Keratinocyte (primary cell): ENCODE measurements around the gene SOX18. TPM values are rescaled to one million over a fixed set of nuclear protein-coding genes. Genes with fewer than 3 reads are reported as not detected.
"Not testable (repeated sequence)": the region's sequence is repeated elsewhere in the genome, so short reads cannot be mapped to it uniquely, and the experiment has no call there.

Experiments used
- DNase-seq: peaks from one replicate; pipeline ENCODE4 v3.0.0-alpha.2; 2011; ENCODE audit warnings: low read depth, missing footprints, low spot score
- FAIRE-seq: peaks from 2 replicates; lab custom pipeline; 2011; peaks lifted over from hg19 to GRCh38; lab: Jason Lieb, UNC
- H2AFZ ChIP-seq: 2 replicates; pipeline ENCODE4 v1.6.0; 2012; ENCODE audit warnings: low read length, control low read depth, inconsistent platforms; ENCODE audit not compliant: control insufficient read depth
- H3K27ac ChIP-seq: 2 replicates; pipeline ENCODE4 v1.5.1; 2011; ENCODE audit warnings: low read length; ENCODE audit not compliant: control insufficient read depth, insufficient read depth
- H3K27me3 ChIP-seq: 3 replicates; pipeline ENCODE4 v1.6.0; 2011; ENCODE audit warnings: low read length; ENCODE audit not compliant: control insufficient read depth, insufficient read depth; ENCODE audit errors: extremely low read depth
- H3K36me3 ChIP-seq, 2 experiments: 2 replicates in 1 of 2; 3 replicates in 1 of 2; pipeline ENCODE4 v1.5.1; 2011; ENCODE audit warnings: low read length in 2 of 2, mild to moderate bottlenecking in 1 of 2; ENCODE audit not compliant: control insufficient read depth in 2 of 2, insufficient read depth in 2 of 2; ENCODE audit errors: extremely low read depth in 1 of 2
- H3K4me1 ChIP-seq: 3 replicates; pipeline ENCODE4 v1.5.1; 2011; ENCODE audit warnings: low read length; ENCODE audit not compliant: control insufficient read depth, insufficient read depth; ENCODE audit errors: extremely low read depth
- H3K4me2 ChIP-seq: 3 replicates; pipeline ENCODE4 v1.6.0; 2011; ENCODE audit warnings: low read depth, low read length; ENCODE audit not compliant: control insufficient read depth, insufficient read depth; ENCODE audit errors: extremely low read depth
- H3K4me3 ChIP-seq, 3 experiments: fragments of 200-600 bp in 1 of 3; sonication (generic) in 1 of 3; 2 replicates in 2 of 3; 3 replicates in 1 of 3; pipeline ENCODE4 v1.5.1; 2011 to 2016; ENCODE audit warnings: low read length in 3 of 3, mild to moderate bottlenecking in 3 of 3, control low read depth in 2 of 3, inconsistent platforms in 1 of 3, low read depth in 1 of 3, mixed read lengths in 1 of 3, mixed run types in 1 of 3, moderate library complexity in 1 of 3; ENCODE audit not compliant: control insufficient read depth in 2 of 3, insufficient read depth in 2 of 3; ENCODE audit errors: extremely low read depth in 1 of 3
- H3K79me2 ChIP-seq: 2 replicates; pipeline ENCODE4 v1.6.0; 2012; ENCODE audit warnings: low read length; ENCODE audit not compliant: control insufficient read depth, insufficient read depth
- H3K9ac ChIP-seq: 3 replicates; pipeline ENCODE4 v1.6.0; 2011; ENCODE audit warnings: low read length; ENCODE audit not compliant: control insufficient read depth, insufficient read depth; ENCODE audit errors: extremely low read depth
- H3K9me1 ChIP-seq: 3 replicates; pipeline ENCODE4 v1.6.0; 2011; ENCODE audit warnings: low read length; ENCODE audit not compliant: control insufficient read depth, insufficient read depth; ENCODE audit errors: extremely low read depth
- H3K9me3 ChIP-seq: 2 replicates; pipeline ENCODE4 v1.5.1; 2012; ENCODE audit warnings: low read depth, low read length; ENCODE audit not compliant: control insufficient read depth
- H4K20me1 ChIP-seq: 3 replicates; pipeline ENCODE4 v1.6.0; 2011; ENCODE audit warnings: low read length; ENCODE audit not compliant: control insufficient read depth, insufficient read depth; ENCODE audit errors: extremely low read depth
- CTCF ChIP-seq, 3 experiments: IDR thresholded peaks in 1 of 3; conservative IDR thresholded peaks in 1 of 3; optimal IDR thresholded peaks in 1 of 3; 2 replicates in 2 of 3; 3 replicates in 1 of 3; pipeline versions ENCODE3 to v1.5.1; 2011; ENCODE audit warnings: low read length in 3 of 3, mild to moderate bottlenecking in 3 of 3, moderate library complexity in 2 of 3, control low read depth in 1 of 3, inconsistent platforms in 1 of 3; ENCODE audit not compliant: insufficient read depth in 2 of 3; ENCODE audit errors: extremely low read depth in 1 of 3
- EZH2 ChIP-seq: IDR thresholded peaks from one replicate; pipeline ENCODE4 v1.6.1; 2012; ENCODE audit warnings: inconsistent platforms, mild to moderate bottlenecking, low read length, moderate library complexity
- dilution Hi-C: fragments of 300-500 bp; cut with MboI; formaldehyde crosslinking; loops from one replicate; pipeline ENCODE4 v1.7.0; 2020; ENCODE audit warnings: low sequenced_read_pairs; ENCODE audit not compliant: extremely low pct_ligation_motif_present
- polyA plus RNA-seq, 5 experiments: library from polyadenylated mRNA; depleted of rRNA in 3 of 5; stranded (reverse) in 3 of 5; stranded (forward) in 1 of 5; unstranded in 1 of 5; fragments of >200 nt; gene quantifications; 1 replicate in 1 of 5; 2 replicates in 3 of 5; 3 replicates in 1 of 5; pipeline versions ENCODE4 v1.2.1 to v1.2.3, GENCODE V29; 2011 to 2012; ENCODE audit warnings: missing spikeins in 2 of 5, low read depth in 1 of 5, low replicate concordance in 1 of 5

SOX18 gene
- polyA plus RNA-seq, 1 donor (not counting 4 experiments of a cell fraction or from before 2014, with no cell fraction given) = not detected

DNA sequence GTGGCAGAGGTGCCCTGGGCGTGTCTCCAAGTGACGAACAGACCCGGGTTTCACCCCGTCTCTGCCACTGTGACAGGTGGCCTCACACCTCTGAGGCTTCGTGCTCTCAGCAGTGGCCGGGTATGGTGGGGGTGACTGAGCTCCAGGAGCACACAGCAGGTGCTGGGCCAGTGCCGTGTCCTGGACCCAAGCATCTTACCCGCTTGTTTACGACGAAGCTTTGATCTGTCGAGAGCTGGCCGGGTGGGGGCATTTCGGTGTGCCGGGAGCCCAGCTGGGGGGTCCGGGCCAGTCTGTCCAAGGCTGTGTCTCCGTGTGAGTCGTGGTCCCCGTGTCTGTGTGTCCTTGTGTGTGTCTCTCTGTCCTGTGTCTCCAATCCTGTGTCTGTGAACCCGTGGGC is 41.9 kb upstream of the SOX18 start:
- H3K79me2 ChIP-seq = no peaks in the 10 kb centered on the region
- FAIRE-seq (no peak), DNase-seq (no peak)
- no peak overlapping the region for H3K9ac ChIP-seq
- peaks cover 2% of the 10 kb centered on the region for H4K20me1 ChIP-seq
- H3K27ac ChIP-seq = no peak overlapping the region
- H3K4me2 ChIP-seq = no peak overlapping the region
- dilution Hi-C loops = no loop called here
- H3K9me3 ChIP-seq = no peaks in the 10 kb centered on the region
- peaks cover 10% of the 10 kb centered on the region for H3K27me3 ChIP-seq
- TF ChIP-seq CTCF (optimal IDR thresholded peaks at IDR 0.05 in 1 of 3, IDR thresholded peaks at IDR 0.05 in 1 of 3, conservative IDR thresholded peaks at IDR 0.05 in 1 of 3; ENCODE audit: extremely low read depth in 1 of 3, insufficient read depth in 2 of 3, low read length in 3 of 3) (no peak), EZH2 (no peak)
- no peaks in the 10 kb centered on the region for H3K4me1 ChIP-seq
- H3K36me3 ChIP-seq = no peaks in the 10 kb centered on the region
- no peak overlapping the region for H3K4me3 ChIP-seq
- no peak overlapping the region for H2AFZ ChIP-seq
- H3K9me1 ChIP-seq = no peaks in the 10 kb centered on the region

DNA sequence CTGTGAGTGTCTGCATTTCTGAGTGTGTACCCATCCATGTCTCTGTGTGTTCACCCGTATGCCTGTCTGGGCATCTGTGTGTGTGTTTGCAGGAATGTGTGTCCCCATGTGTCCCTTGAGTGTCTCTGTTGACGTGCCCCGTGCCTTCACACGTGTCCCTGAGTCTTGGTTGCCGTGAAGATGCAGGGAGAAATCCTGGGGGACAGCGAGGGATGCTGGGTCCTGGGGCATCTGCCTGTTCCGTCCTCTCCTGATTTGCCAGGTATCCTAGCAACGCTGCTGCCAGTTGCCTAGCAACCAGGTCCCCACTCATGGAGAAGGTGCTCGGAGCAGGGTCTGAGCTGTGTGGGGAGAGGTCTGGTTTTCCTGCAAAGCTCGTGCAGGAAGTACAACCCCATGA is 40.7 kb upstream of the SOX18 start:
- H3K79me2 ChIP-seq = no peaks in the 10 kb centered on the region
- peaks cover 2% of the 10 kb centered on the region for H4K20me1 ChIP-seq
- H3K36me3 ChIP-seq = no peaks in the 10 kb centered on the region
- no peak overlapping the region for H3K9ac ChIP-seq
- H2AFZ ChIP-seq = no peak overlapping the region
- H3K4me3 ChIP-seq = no peak overlapping the region
- no peak for FAIRE-seq
- H3K9me1 ChIP-seq = no peaks in the 10 kb centered on the region
- no peak for DNase-seq
- H3K9me3 ChIP-seq = no peaks in the 10 kb centered on the region
- H3K4me2 ChIP-seq = no peak overlapping the region
- H3K27ac ChIP-seq = no peak overlapping the region
- H3K4me1 ChIP-seq = no peaks in the 10 kb centered on the region
- dilution Hi-C loops = no loop called here
- TF ChIP-seq EZH2 (no peak), CTCF (optimal IDR thresholded peaks at IDR 0.05 in 1 of 3, IDR thresholded peaks at IDR 0.05 in 1 of 3, conservative IDR thresholded peaks at IDR 0.05 in 1 of 3; ENCODE audit: extremely low read depth in 1 of 3, insufficient read depth in 2 of 3, low read length in 3 of 3) (no peak)
- H3K27me3 ChIP-seq = peaks cover 20% of the 10 kb centered on the region

DNA sequence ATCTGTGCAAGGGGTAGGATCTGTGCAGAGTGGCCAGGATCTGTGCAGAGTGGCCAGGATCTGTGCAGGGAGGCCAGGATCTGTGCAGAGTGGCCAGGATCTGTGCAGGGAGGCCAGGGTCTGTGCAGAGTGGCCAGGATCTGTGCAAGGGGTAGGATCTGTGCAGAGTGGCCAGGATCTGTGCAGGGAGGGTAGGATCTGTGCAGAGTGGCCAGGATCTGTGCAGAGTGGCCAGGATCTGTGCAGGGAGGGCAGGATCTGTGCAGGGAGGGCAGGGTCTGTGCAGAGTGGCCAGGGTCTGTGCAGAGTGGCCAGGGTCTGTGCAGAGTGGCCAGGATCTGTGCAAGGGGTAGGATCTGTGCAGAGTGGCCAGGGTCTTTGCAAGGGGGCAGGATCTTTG is 39.1 kb upstream of the SOX18 start:
- H3K9me3 ChIP-seq, H2AFZ ChIP-seq, H3K9me1 ChIP-seq, DNase-seq, H3K79me2 ChIP-seq, H3K27ac ChIP-seq, H4K20me1 ChIP-seq, H3K4me1 ChIP-seq, dilution Hi-C loops, H3K4me3 ChIP-seq, H3K9ac ChIP-seq, H3K36me3 ChIP-seq, H3K4me2 ChIP-seq: not testable (repeated sequence)
- H3K27me3 ChIP-seq = peaks cover 35% of the 10 kb centered on the region
- FAIRE-seq = peak; percentile 74

GRCh38 chr20:64087226-64087825 is 37.9 kb upstream of the SOX18 start:
- H3K4me2 ChIP-seq, DNase-seq, H3K4me3 ChIP-seq, H4K20me1 ChIP-seq, H2AFZ ChIP-seq, H3K9me3 ChIP-seq, H3K9ac ChIP-seq, H3K27ac ChIP-seq, FAIRE-seq, H3K36me3 ChIP-seq, H3K79me2 ChIP-seq, H3K4me1 ChIP-seq, dilution Hi-C loops, H3K9me1 ChIP-seq: not testable (repeated sequence)
- H3K27me3 ChIP-seq = peaks cover 36% of the 10 kb centered on the region
